ENCODE measurements around the gene ALMS1.

The ALMS1 gene

DNA sequence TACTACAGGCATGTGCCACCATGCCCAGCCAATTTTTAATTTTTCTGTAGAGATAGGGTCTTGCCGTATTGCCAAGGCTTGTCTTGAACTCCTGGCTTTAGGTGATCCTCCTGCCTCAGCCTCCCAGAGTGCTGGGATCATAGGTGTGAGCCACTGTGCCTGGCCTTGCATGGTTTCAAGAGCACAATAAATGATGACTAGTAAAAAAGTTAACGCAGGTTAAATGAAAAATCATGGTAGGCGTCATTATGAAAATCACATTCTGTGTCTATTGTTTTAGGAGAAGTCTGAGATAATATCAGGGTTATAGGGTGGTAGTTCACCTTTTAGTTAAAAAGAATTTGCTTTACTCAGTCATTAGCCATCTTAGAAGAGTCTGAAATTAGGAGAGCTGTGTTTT lies 38.3 kb downstream of the ALMS1 start:
- WGBS: over 99% methylated on average over 3 of the region's 3 CpGs
- no peaks in the 10 kb centered on the region for H3K9me3 ChIP-seq (ENCODE audit: control insufficient read depth, low read length)

DNA sequence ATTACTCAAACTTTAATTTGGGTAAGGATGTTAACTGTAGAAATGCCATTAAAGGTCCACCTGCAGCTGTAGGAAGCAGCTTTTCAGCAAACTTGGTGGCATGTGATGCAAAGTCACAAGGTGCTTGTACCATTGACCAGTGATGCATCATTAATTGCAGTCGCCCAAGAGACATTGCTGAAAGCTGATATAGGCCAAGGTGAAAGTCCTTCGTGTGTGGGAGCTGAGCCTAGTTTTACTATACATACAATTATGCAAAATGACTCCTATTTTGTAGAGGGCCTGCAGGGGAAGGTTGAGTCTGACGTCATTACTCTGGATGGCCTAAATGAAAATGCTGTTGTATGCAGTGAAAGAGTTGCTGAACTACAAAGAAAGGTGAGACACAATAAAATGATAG lies 40.5 kb downstream of the ALMS1 start:
- Histone ChIP-seq H2BK12ac (ENCODE audit: low read length in 2 of 2) (no peak overlapping the region), H2AFZ (ENCODE audit: low read depth, low read length) (no peak overlapping the region)
- 89% methylated on average over 2 of the region's 3 CpGs for WGBS

More for the DNA sequence above, 38.3 kb downstream of the ALMS1 start:
- H3K18ac ChIP-seq (ENCODE audit: low read depth in 1 of 2, low read length in 2 of 2): no peak overlapping the region
- peaks cover 0 to 16% of the 10 kb centered on the region in 2 experiments for H3K36me3 ChIP-seq (ENCODE audit: control insufficient read depth in 1 of 2, insufficient read depth in 2 of 2, low read depth in 1 of 2, low read length in 2 of 2)
- H3K27ac ChIP-seq (ENCODE audit: low read length, poor library complexity, severe bottlenecking): no peak overlapping the region
- H2BK15ac ChIP-seq (ENCODE audit: low read depth, poor library complexity, severe bottlenecking): no peak overlapping the region
- H3K79me1 ChIP-seq (replicated peaks; ENCODE audit: low read length, poor library complexity, severe bottlenecking): peaks cover 2% of the 10 kb centered on the region
- no peak overlapping the region for H2BK12ac ChIP-seq (ENCODE audit: low read length in 2 of 2)
- no peaks in the 10 kb centered on the region for H3K4me1 ChIP-seq (ENCODE audit: control insufficient read depth, insufficient read depth, low read depth, low read length)
- H4K91ac ChIP-seq (ENCODE audit: low read length): no peak overlapping the region
- no peak overlapping the region for H2BK120ac ChIP-seq (ENCODE audit: low read depth, low read length)
- no peak overlapping the region for H2AK5ac ChIP-seq (ENCODE audit: low read length, severe bottlenecking)
- H3K4me3 ChIP-seq (ENCODE audit: insufficient read depth in 1 of 2, low read depth in 1 of 2, low read length in 2 of 2): no peak overlapping the region
- no peak overlapping the region for H4K8ac ChIP-seq (ENCODE audit: low read length)
- no peak overlapping the region for H3K4me2 ChIP-seq (ENCODE audit: low read length, poor library complexity, severe bottlenecking)
- DNase-seq: no peak
- no peak overlapping the region for H2AFZ ChIP-seq (ENCODE audit: low read depth, low read length)
- H3K14ac ChIP-seq (ENCODE audit: low read length in 2 of 2): no peak overlapping the region
- H2BK5ac ChIP-seq (ENCODE audit: low read depth, low read length, poor library complexity, severe bottlenecking): no peak overlapping the region
- no peak overlapping the region for H3K23ac ChIP-seq (ENCODE audit: low read length in 2 of 2)
- no peaks in the 10 kb centered on the region for H3K27me3 ChIP-seq (ENCODE audit: control insufficient read depth in 1 of 2, insufficient read depth in 1 of 2, low read length in 2 of 2)
- H3K9ac ChIP-seq (ENCODE audit: low read length): no peak overlapping the region
- no peak overlapping the region for H3K4ac ChIP-seq (ENCODE audit: low read depth in 1 of 2, low read length in 2 of 2)

DNA sequence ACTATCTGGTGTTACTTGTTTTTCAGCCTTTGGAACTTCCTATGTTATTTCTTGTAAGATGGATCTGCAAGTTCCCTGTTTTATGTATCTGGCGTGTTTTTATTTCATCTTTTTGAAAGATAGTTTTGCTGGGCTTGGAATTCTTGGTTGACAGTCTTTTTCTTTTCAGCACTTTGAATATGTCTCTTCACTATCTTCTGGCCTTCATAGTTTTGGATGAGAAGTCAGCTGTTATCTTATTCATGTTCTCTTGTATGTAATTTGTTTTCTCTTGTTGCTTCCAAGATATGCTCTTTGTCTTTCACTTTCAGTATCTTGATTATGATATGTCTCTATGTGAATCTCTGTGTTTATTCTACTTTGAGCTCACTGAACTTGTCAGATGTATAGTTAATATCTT lies 50.4 kb downstream of the ALMS1 start:
- no peak overlapping the region for H2BK15ac ChIP-seq (ENCODE audit: low read depth, poor library complexity, severe bottlenecking)
- H4K91ac ChIP-seq (ENCODE audit: low read length): no peak overlapping the region
- peaks cover 3% of the 10 kb centered on the region for H3K79me1 ChIP-seq (replicated peaks; ENCODE audit: low read length, poor library complexity, severe bottlenecking)
- no peak overlapping the region for H2BK120ac ChIP-seq (ENCODE audit: low read depth, low read length)
- H3K4me1 ChIP-seq (ENCODE audit: control insufficient read depth, insufficient read depth, low read depth, low read length): no peaks in the 10 kb centered on the region
- no peak overlapping the region for H2BK5ac ChIP-seq (ENCODE audit: low read depth, low read length, poor library complexity, severe bottlenecking)
- H2AFZ ChIP-seq (ENCODE audit: low read depth, low read length): no peak overlapping the region
- H3K27ac ChIP-seq (ENCODE audit: low read length, poor library complexity, severe bottlenecking): no peak overlapping the region
- 93% methylated on average over 1 of the region's 1 CpG for WGBS
- no peak overlapping the region for H3K23ac ChIP-seq (ENCODE audit: low read length in 2 of 2)
- H4K8ac ChIP-seq (ENCODE audit: low read length): no peak overlapping the region
- no peak overlapping the region for H2BK12ac ChIP-seq (ENCODE audit: low read length in 2 of 2)
- DNase-seq: no peak
- H2AK5ac ChIP-seq (ENCODE audit: low read length, severe bottlenecking): no peak overlapping the region
- H3K9me3 ChIP-seq (ENCODE audit: control insufficient read depth, low read length): peaks cover 31% of the 10 kb centered on the region
- H3K4me2 ChIP-seq (ENCODE audit: low read length, poor library complexity, severe bottlenecking): no peak overlapping the region
- H3K18ac ChIP-seq (ENCODE audit: low read depth in 1 of 2, low read length in 2 of 2): no peak overlapping the region
- peaks cover 6 to 43% of the 10 kb centered on the region in 2 experiments for H3K36me3 ChIP-seq (ENCODE audit: control insufficient read depth in 1 of 2, insufficient read depth in 2 of 2, low read depth in 1 of 2, low read length in 2 of 2)
- H3K14ac ChIP-seq (ENCODE audit: low read length in 2 of 2): no peak overlapping the region
- no peak overlapping the region for H3K9ac ChIP-seq (ENCODE audit: low read length)
- H3K4ac ChIP-seq (ENCODE audit: low read depth in 1 of 2, low read length in 2 of 2): no peak overlapping the region
- no peaks in the 10 kb centered on the region for H3K27me3 ChIP-seq (ENCODE audit: control insufficient read depth in 1 of 2, insufficient read depth in 1 of 2, low read length in 2 of 2)
- H3K4me3 ChIP-seq (ENCODE audit: insufficient read depth in 1 of 2, low read depth in 1 of 2, low read length in 2 of 2): no peak overlapping the region

More for the DNA sequence above, 40.5 kb downstream of the ALMS1 start:
- Histone ChIP-seq H2BK120ac (ENCODE audit: low read depth, low read length) (no peak overlapping the region), H3K9ac (ENCODE audit: low read length) (no peak overlapping the region), H3K14ac (ENCODE audit: low read length in 2 of 2) (no peak overlapping the region), H3K4ac (ENCODE audit: low read depth in 1 of 2, low read length in 2 of 2) (no peak overlapping the region), H3K9me3 (ENCODE audit: control insufficient read depth, low read length) (no peaks in the 10 kb centered on the region), H2BK15ac (ENCODE audit: low read depth, poor library complexity, severe bottlenecking) (no peak overlapping the region), H3K23ac (ENCODE audit: low read length in 2 of 2) (no peak overlapping the region), H3K4me3 (ENCODE audit: insufficient read depth in 1 of 2, low read depth in 1 of 2, low read length in 2 of 2) (no peak overlapping the region), H4K91ac (ENCODE audit: low read length) (no peak overlapping the region), H3K27ac (ENCODE audit: low read length, poor library complexity, severe bottlenecking) (no peak overlapping the region), H3K79me1 (replicated peaks; ENCODE audit: low read length, poor library complexity, severe bottlenecking) (peaks cover 2% of the 10 kb centered on the region), H2BK5ac (ENCODE audit: low read depth, low read length, poor library complexity, severe bottlenecking) (no peak overlapping the region), H3K4me2 (ENCODE audit: low read length, poor library complexity, severe bottlenecking) (no peak overlapping the region), H3K18ac (ENCODE audit: low read depth in 1 of 2, low read length in 2 of 2) (no peak overlapping the region), H3K36me3 (ENCODE audit: control insufficient read depth in 1 of 2, insufficient read depth in 2 of 2, low read depth in 1 of 2, low read length in 2 of 2) (peaks cover 0 to 15% of the 10 kb centered on the region in 2 experiments), H3K4me1 (ENCODE audit: control insufficient read depth, insufficient read depth, low read depth, low read length) (no peaks in the 10 kb centered on the region), H4K8ac (ENCODE audit: low read length) (no peak overlapping the region), H2AK5ac (ENCODE audit: low read length, severe bottlenecking) (no peak overlapping the region), H3K27me3 (ENCODE audit: control insufficient read depth in 1 of 2, insufficient read depth in 1 of 2, low read length in 2 of 2) (no peaks in the 10 kb centered on the region)
- no peak for DNase-seq

DNA sequence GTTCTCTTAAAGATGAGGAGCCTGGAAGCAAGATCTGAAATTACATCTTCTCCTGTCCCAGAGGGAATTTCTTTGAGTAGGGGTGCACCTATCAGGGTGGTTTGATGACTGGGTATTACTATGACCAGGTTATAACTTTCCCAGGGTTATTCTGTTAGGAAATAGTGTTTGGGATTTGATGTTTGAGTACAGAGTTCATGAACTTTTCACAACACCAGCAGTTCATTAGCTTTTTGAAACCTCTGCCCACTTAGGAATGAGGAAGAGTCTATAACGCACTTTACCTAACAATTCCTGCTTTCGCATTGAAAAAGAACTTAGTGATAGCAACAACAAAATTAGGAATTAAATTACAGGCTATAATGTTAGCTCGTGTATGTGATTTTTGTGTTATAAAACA lies 58.6 kb downstream of the ALMS1 start:
- no peak for DNase-seq
- Histone ChIP-seq H2BK15ac (ENCODE audit: low read depth, poor library complexity, severe bottlenecking) (no peak overlapping the region), H3K9me3 (ENCODE audit: control insufficient read depth, low read length) (no peaks in the 10 kb centered on the region), H3K4ac (ENCODE audit: low read depth in 1 of 2, low read length in 2 of 2) (no peak overlapping the region), H3K9ac (ENCODE audit: low read length) (no peak overlapping the region), H4K8ac (ENCODE audit: low read length) (no peak overlapping the region), H2AFZ (ENCODE audit: low read depth, low read length) (no peak overlapping the region), H2BK120ac (ENCODE audit: low read depth, low read length) (no peak overlapping the region), H3K4me2 (ENCODE audit: low read length, poor library complexity, severe bottlenecking) (no peak overlapping the region), H2BK12ac (ENCODE audit: low read length in 2 of 2) (no peak overlapping the region), H3K27me3 (ENCODE audit: control insufficient read depth in 1 of 2, insufficient read depth in 1 of 2, low read length in 2 of 2) (no peaks in the 10 kb centered on the region), H4K91ac (ENCODE audit: low read length) (no peak overlapping the region), H3K14ac (ENCODE audit: low read length in 2 of 2) (no peak overlapping the region), H2BK5ac (ENCODE audit: low read depth, low read length, poor library complexity, severe bottlenecking) (no peak overlapping the region), H3K23ac (ENCODE audit: low read length in 2 of 2) (no peak overlapping the region), H3K18ac (ENCODE audit: low read depth in 1 of 2, low read length in 2 of 2) (no peak overlapping the region), H2AK5ac (ENCODE audit: low read length, severe bottlenecking) (no peak overlapping the region), H3K36me3 (ENCODE audit: control insufficient read depth in 1 of 2, insufficient read depth in 2 of 2, low read depth in 1 of 2, low read length in 2 of 2) (peaks cover 6 to 17% of the 10 kb centered on the region in 2 experiments), H3K4me3 (ENCODE audit: insufficient read depth in 1 of 2, low read depth in 1 of 2, low read length in 2 of 2) (no peak overlapping the region), H3K27ac (ENCODE audit: low read length, poor library complexity, severe bottlenecking) (no peak overlapping the region), H3K79me1 (replicated peaks; ENCODE audit: low read length, poor library complexity, severe bottlenecking) (peaks cover 5% of the 10 kb centered on the region), H3K4me1 (ENCODE audit: control insufficient read depth, insufficient read depth, low read depth, low read length) (no peaks in the 10 kb centered on the region)
- 60% methylated on average over 1 of the region's 3 CpGs for WGBS
